Astrocyte (in vitro differentiated cells and primary cell): ENCODE data around the gene BET1. TPM values are rescaled to one million over a fixed set of nuclear protein-coding genes. Genes with fewer than 3 reads are reported as not detected.
A peak's percentile ranks its signal among the peaks of the same experiment; 100 is the strongest.

Experiments
- DNase-seq: peaks from one replicate; pipeline ENCODE4 v3.0.0-alpha.2; 2010; ENCODE audit warnings: low read depth
- FAIRE-seq: peaks from 2 replicates; lab custom pipeline; 2011; peaks lifted over from hg19 to GRCh38; lab: Jason Lieb, UNC
- H2AFZ ChIP-seq: 2 replicates; pipeline ENCODE4 v1.6.0; 2012; ENCODE audit warnings: low read depth, low read length, inconsistent platforms
- H3K27ac ChIP-seq: 2 replicates; pipeline ENCODE4 v1.5.1; 2011; ENCODE audit warnings: low read depth, low read length, inconsistent platforms
- H3K27me3 ChIP-seq: 2 replicates; pipeline ENCODE4 v1.6.0; 2011; ENCODE audit warnings: low read length, inconsistent platforms; ENCODE audit not compliant: insufficient read depth
- H3K36me3 ChIP-seq: 2 replicates; pipeline ENCODE4 v1.5.1; 2011; ENCODE audit warnings: low read length, inconsistent platforms; ENCODE audit not compliant: insufficient read depth
- H3K4me1 ChIP-seq: 2 replicates; pipeline ENCODE4 v1.5.1; 2011; ENCODE audit warnings: low read length, inconsistent platforms; ENCODE audit not compliant: insufficient read depth
- H3K4me2 ChIP-seq: 2 replicates; pipeline ENCODE4 v1.6.0; 2012; ENCODE audit warnings: low read length, inconsistent platforms
- H3K4me3 ChIP-seq: 2 replicates; pipeline ENCODE4 v1.5.1; 2011; ENCODE audit warnings: low read depth, mild to moderate bottlenecking, low read length, inconsistent platforms; ENCODE audit not compliant: insufficient read depth
- H3K79me2 ChIP-seq: 2 replicates; pipeline ENCODE4 v1.6.0; 2012; ENCODE audit warnings: mild to moderate bottlenecking, low read length, inconsistent platforms; ENCODE audit not compliant: insufficient read depth
- H3K9ac ChIP-seq: 2 replicates; pipeline ENCODE4 v1.6.0; 2012; ENCODE audit warnings: mild to moderate bottlenecking, low read length, inconsistent platforms
- H3K9me3 ChIP-seq: 2 replicates; pipeline ENCODE4 v1.5.1; 2012; ENCODE audit warnings: low read depth, mild to moderate bottlenecking, low read length, inconsistent platforms; ENCODE audit not compliant: insufficient read depth
- H4K20me1 ChIP-seq: 2 replicates; pipeline ENCODE4 v1.6.0; 2012; ENCODE audit warnings: low read length, inconsistent platforms; ENCODE audit not compliant: insufficient read depth
- H3K27ac Mint-ChIP-seq: one replicate; pipeline ENCODE4 v1.8.0; 2021; ENCODE audit warnings: mild to moderate bottlenecking, mixed read lengths; ENCODE audit not compliant: unreplicated experiment
- H3K27me3 Mint-ChIP-seq: one replicate; pipeline ENCODE4 v1.8.0; 2021; ENCODE audit warnings: low read depth, mixed read lengths; ENCODE audit not compliant: unreplicated experiment
- H3K36me3 Mint-ChIP-seq: one replicate; pipeline ENCODE4 v1.8.0; 2021; ENCODE audit warnings: low read depth, mixed read lengths; ENCODE audit not compliant: unreplicated experiment
- H3K4me1 Mint-ChIP-seq: one replicate; pipeline ENCODE4 v1.8.0; 2021; ENCODE audit warnings: low read depth, mixed read lengths; ENCODE audit not compliant: unreplicated experiment
- H3K4me3 Mint-ChIP-seq: one replicate; pipeline ENCODE4 v1.8.0; 2021; ENCODE audit warnings: mild to moderate bottlenecking, moderate library complexity, mixed read lengths; ENCODE audit not compliant: unreplicated experiment
- H3K9me3 Mint-ChIP-seq: one replicate; pipeline ENCODE4 v1.8.0; 2021; ENCODE audit warnings: mild to moderate bottlenecking, mixed read lengths; ENCODE audit not compliant: unreplicated experiment
- EZH2 ChIP-seq: IDR thresholded peaks from 2 replicates; pipeline ENCODE4 v1.6.1; 2012; ENCODE audit warnings: mild to moderate bottlenecking, low read length, inconsistent platforms; ENCODE audit not compliant: insufficient read depth
- total RNA-seq: library from RNA; stranded (reverse); gene quantifications from 2 replicates; pipeline ENCODE4 v1.2.1, GENCODE V29; 2021
- TF ChIP-seq, protein P1 (sequence below): IDR thresholded peaks from 2 replicates; pipeline ENCODE4 v1.5.1; 2011; ENCODE audit warnings: low read depth, mild to moderate bottlenecking, inconsistent platforms, low read length, moderate library complexity; ENCODE audit not compliant: insufficient read depth

Gene BET1
- total RNA-seq, 1 donor from 2014 or later: 37.4 TPM

GRCh38 chr7:94011714-94012353 is 7.7 kb upstream of the BET1 start:
- TF ChIP-seq EZH2: no peak
- TF ChIP-seq, protein P1, sequence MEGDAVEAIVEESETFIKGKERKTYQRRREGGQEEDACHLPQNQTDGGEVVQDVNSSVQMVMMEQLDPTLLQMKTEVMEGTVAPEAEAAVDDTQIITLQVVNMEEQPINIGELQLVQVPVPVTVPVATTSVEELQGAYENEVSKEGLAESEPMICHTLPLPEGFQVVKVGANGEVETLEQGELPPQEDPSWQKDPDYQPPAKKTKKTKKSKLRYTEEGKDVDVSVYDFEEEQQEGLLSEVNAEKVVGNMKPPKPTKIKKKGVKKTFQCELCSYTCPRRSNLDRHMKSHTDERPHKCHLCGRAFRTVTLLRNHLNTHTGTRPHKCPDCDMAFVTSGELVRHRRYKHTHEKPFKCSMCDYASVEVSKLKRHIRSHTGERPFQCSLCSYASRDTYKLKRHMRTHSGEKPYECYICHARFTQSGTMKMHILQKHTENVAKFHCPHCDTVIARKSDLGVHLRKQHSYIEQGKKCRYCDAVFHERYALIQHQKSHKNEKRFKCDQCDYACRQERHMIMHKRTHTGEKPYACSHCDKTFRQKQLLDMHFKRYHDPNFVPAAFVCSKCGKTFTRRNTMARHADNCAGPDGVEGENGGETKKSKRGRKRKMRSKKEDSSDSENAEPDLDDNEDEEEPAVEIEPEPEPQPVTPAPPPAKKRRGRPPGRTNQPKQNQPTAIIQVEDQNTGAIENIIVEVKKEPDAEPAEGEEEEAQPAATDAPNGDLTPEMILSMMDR: no peak
- no peak overlapping the region for H3K4me2 ChIP-seq
- FAIRE-seq (no peak), DNase-seq (no peak)
- no peak overlapping the region for H3K27ac ChIP-seq
- H3K27me3 Mint-ChIP-seq: no peaks in the 10 kb centered on the region
- no peaks in the 10 kb centered on the region for H3K36me3 Mint-ChIP-seq
- no peaks in the 10 kb centered on the region for H3K27me3 ChIP-seq
- H3K4me1 Mint-ChIP-seq: no peaks in the 10 kb centered on the region
- H4K20me1 ChIP-seq: no peaks in the 10 kb centered on the region
- H3K4me3 ChIP-seq: no peak overlapping the region
- no peaks in the 10 kb centered on the region for H3K36me3 ChIP-seq
- H3K4me1 ChIP-seq: no peaks in the 10 kb centered on the region
- H3K79me2 ChIP-seq: no peaks in the 10 kb centered on the region
- no peak overlapping the region for H3K9ac ChIP-seq
- H2AFZ ChIP-seq: no peak overlapping the region
- peaks cover 7% of the 10 kb centered on the region for H3K9me3 Mint-ChIP-seq
- H3K9me3 ChIP-seq: no peaks in the 10 kb centered on the region
- H3K27ac Mint-ChIP-seq: no peak overlapping the region
- H3K4me3 Mint-ChIP-seq: no peak overlapping the region

DNA sequence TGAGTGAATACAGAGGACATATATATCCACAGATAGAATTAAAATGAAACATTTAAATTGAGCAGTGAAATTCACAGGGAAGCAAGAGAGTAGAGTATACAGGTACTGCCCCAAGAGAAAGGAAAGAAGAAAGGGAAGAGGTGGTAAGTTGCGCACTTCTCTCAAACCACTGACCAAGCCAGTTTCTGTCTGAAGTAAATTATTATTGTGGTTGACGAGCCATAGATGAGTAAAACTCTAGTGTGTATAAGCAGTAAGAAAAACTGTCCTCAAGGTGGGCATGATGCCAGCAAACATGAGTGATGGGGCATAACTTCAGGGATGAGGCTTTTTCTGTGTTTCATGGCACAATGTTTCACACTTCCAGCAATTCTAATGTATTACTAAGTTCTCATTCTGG is 4.4 kb upstream of the BET1 start:
- Histone ChIP-seq H2AFZ (no peak overlapping the region), H3K79me2 (peaks cover 6% of the 10 kb centered on the region), H4K20me1 (no peaks in the 10 kb centered on the region), H3K4me2 (no peak overlapping the region), H3K36me3 (no peaks in the 10 kb centered on the region), H3K27me3 (peaks cover 2% of the 10 kb centered on the region), H3K9ac (no peak overlapping the region), H3K9me3 (no peaks in the 10 kb centered on the region), H3K27ac (no peak overlapping the region), H3K4me1 (peaks cover 7% of the 10 kb centered on the region), H3K4me3 (no peak overlapping the region)
- TF ChIP-seq EZH2: no peak
- TF ChIP-seq, protein P1: no peak
- H3K4me3 Mint-ChIP-seq: no peak overlapping the region
- H3K27me3 Mint-ChIP-seq: no peaks in the 10 kb centered on the region
- no peak overlapping the region for H3K27ac Mint-ChIP-seq
- H3K36me3 Mint-ChIP-seq: no peaks in the 10 kb centered on the region
- FAIRE-seq (no peak), DNase-seq (peak; percentile 84)
- no peaks in the 10 kb centered on the region for H3K4me1 Mint-ChIP-seq
- peaks cover 7% of the 10 kb centered on the region for H3K9me3 Mint-ChIP-seq

DNA sequence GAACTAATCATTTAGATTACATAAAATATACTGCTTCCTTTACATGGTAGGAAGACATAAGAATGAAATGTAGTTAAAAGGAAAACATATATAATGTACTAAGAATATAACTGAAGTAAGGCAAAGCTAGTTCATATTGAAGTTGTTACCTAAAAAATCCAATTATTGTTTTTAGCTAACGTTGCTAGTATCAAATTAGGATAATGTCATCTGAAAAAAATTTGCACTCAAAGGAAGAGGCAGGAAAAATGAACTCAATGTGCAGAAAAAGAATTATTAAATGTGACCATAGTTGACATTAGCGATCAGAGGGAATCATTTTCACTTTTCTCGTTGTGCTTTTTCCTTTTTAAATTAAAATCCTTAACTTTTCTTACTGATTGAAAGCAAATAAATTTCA is 1.6 kb upstream of the BET1 start:
- H3K4me3 Mint-ChIP-seq: no peak overlapping the region
- TF ChIP-seq EZH2: no peak
- TF ChIP-seq, protein P1: no peak
- H3K36me3 ChIP-seq: no peaks in the 10 kb centered on the region
- no peak overlapping the region for H3K9ac ChIP-seq
- H3K9me3 ChIP-seq: no peaks in the 10 kb centered on the region
- peaks cover 34% of the 10 kb centered on the region for H3K79me2 ChIP-seq
- no peaks in the 10 kb centered on the region for H3K27me3 Mint-ChIP-seq
- FAIRE-seq (no peak), DNase-seq (no peak)
- H2AFZ ChIP-seq: no peak overlapping the region
- peaks cover 2% of the 10 kb centered on the region for H3K27me3 ChIP-seq
- no peak overlapping the region for H3K27ac Mint-ChIP-seq
- H3K27ac ChIP-seq: no peak overlapping the region
- H3K4me1 Mint-ChIP-seq: peaks cover 9% of the 10 kb centered on the region
- H3K4me3 ChIP-seq: no peak overlapping the region
- H4K20me1 ChIP-seq: no peaks in the 10 kb centered on the region
- no peak overlapping the region for H3K4me2 ChIP-seq
- H3K4me1 ChIP-seq: peaks cover 10% of the 10 kb centered on the region
- no peaks in the 10 kb centered on the region for H3K9me3 Mint-ChIP-seq
- H3K36me3 Mint-ChIP-seq: no peaks in the 10 kb centered on the region
